C4-2B (cell line): ENCODE data around the gene RDH8.

ENCODE experiments used
- ZFX ChIP-seq: fragments of 450-650 bp; IDR thresholded peaks from 2 replicates; pipeline ENCODE4 v1.6.1; 2017
- TF ChIP-seq, protein P1 (sequence below): fragments of 450-650 bp; conservative IDR thresholded peaks from 2 replicates; pipeline ENCODE4 v1.5.1; 2017; ENCODE audit warnings: mild to moderate bottlenecking

GRCh38 chr19:10033614-10034013 is 20.3 kb downstream of the RDH8 start:
- TF ChIP-seq, protein P1, sequence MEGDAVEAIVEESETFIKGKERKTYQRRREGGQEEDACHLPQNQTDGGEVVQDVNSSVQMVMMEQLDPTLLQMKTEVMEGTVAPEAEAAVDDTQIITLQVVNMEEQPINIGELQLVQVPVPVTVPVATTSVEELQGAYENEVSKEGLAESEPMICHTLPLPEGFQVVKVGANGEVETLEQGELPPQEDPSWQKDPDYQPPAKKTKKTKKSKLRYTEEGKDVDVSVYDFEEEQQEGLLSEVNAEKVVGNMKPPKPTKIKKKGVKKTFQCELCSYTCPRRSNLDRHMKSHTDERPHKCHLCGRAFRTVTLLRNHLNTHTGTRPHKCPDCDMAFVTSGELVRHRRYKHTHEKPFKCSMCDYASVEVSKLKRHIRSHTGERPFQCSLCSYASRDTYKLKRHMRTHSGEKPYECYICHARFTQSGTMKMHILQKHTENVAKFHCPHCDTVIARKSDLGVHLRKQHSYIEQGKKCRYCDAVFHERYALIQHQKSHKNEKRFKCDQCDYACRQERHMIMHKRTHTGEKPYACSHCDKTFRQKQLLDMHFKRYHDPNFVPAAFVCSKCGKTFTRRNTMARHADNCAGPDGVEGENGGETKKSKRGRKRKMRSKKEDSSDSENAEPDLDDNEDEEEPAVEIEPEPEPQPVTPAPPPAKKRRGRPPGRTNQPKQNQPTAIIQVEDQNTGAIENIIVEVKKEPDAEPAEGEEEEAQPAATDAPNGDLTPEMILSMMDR, result no peak
- TF ChIP-seq ZFX, result no peak
